H9 (cell line): ENCODE measurements around the gene CFAP61. TPM values are rescaled to one million over a fixed set of nuclear protein-coding genes. Genes with fewer than 3 reads are reported as not detected.

ENCODE experiments used
- DNase-seq: peaks from one replicate; pipeline ENCODE4 v3.0.0-alpha.2; 2017
- H2AFZ ChIP-seq: one replicate; pipeline ENCODE4 v1.6.1; 2013; ENCODE audit warnings: mild to moderate bottlenecking, low read length, control low read depth, moderate library complexity
- H2AK5ac ChIP-seq: 2 replicates; pipeline ENCODE4 v1.6.1; 2013; ENCODE audit warnings: low read length, control low read depth, mixed read lengths; ENCODE audit not compliant: insufficient read length
- H2BK120ac ChIP-seq: one replicate; pipeline ENCODE4 v1.6.1; 2013; ENCODE audit warnings: low read depth, mild to moderate bottlenecking, low read length, control low read depth, inconsistent platforms; ENCODE audit not compliant: poor library complexity, severe bottlenecking
- H2BK12ac ChIP-seq: 2 replicates; pipeline ENCODE4 v1.6.1; 2013; ENCODE audit warnings: low read length, control low read depth, mixed read lengths, low read depth; ENCODE audit not compliant: insufficient read length
- H2BK15ac ChIP-seq: 2 replicates; pipeline ENCODE4 v1.6.1; 2013; ENCODE audit warnings: low read depth, low read length, control low read depth
- H2BK20ac ChIP-seq: one replicate; pipeline ENCODE4 v1.6.1; 2013; ENCODE audit warnings: low read depth, mild to moderate bottlenecking, low read length, control low read depth, inconsistent platforms; ENCODE audit not compliant: poor library complexity, severe bottlenecking
- H2BK5ac ChIP-seq: 2 replicates; pipeline ENCODE4 v1.6.1; 2013; ENCODE audit warnings: low read length, control low read depth, mixed read lengths; ENCODE audit not compliant: insufficient read length
- H3K14ac ChIP-seq: 2 replicates; pipeline ENCODE4 v1.6.1; 2013; ENCODE audit warnings: low read length, control low read depth; ENCODE audit not compliant: insufficient read depth
- H3K18ac ChIP-seq: 2 replicates; pipeline ENCODE4 v1.6.1; 2013; ENCODE audit warnings: low read depth, mild to moderate bottlenecking, mixed read lengths, low read length, control low read depth; ENCODE audit not compliant: insufficient read length
- H3K23ac ChIP-seq: 2 replicates; pipeline ENCODE4 v1.6.1; 2013; ENCODE audit warnings: low read length, control low read depth, mixed read lengths, low read depth; ENCODE audit not compliant: insufficient read length
- H3K23me2 ChIP-seq: 2 replicates; pipeline ENCODE4 v1.6.1; 2013; ENCODE audit warnings: low read depth, mild to moderate bottlenecking, mixed read lengths, low read length, control low read depth; ENCODE audit not compliant: insufficient read length, poor library complexity, severe bottlenecking
- H3K27ac ChIP-seq: 2 replicates; pipeline ENCODE4 v1.5.1; 2013; ENCODE audit warnings: low read length, control low read depth, mixed read lengths, low read depth; ENCODE audit not compliant: insufficient read length
- H3K27me3 ChIP-seq: 2 replicates; pipeline ENCODE4 v1.6.1; 2013; ENCODE audit warnings: low read length, control low read depth, inconsistent platforms; ENCODE audit not compliant: insufficient read depth
- H3K4ac ChIP-seq: 2 replicates; pipeline ENCODE4 v1.6.1; 2013; ENCODE audit warnings: low read depth, mild to moderate bottlenecking, control low read depth, inconsistent platforms, low read length, moderate library complexity
- H3K4me1 ChIP-seq: 2 replicates; pipeline ENCODE4 v1.6.1; 2013; ENCODE audit warnings: low read length, control low read depth, inconsistent platforms; ENCODE audit not compliant: insufficient read depth
- H3K4me2 ChIP-seq: 2 replicates; pipeline ENCODE4 v1.6.1; 2013; ENCODE audit warnings: low read length, control low read depth, mixed read lengths; ENCODE audit not compliant: insufficient read length, insufficient read depth
- H3K56ac ChIP-seq: 2 replicates; pipeline ENCODE4 v1.6.1; 2013; ENCODE audit warnings: low read depth, mild to moderate bottlenecking, mixed read lengths, low read length, control low read depth; ENCODE audit not compliant: insufficient read length
- H3K79me1 ChIP-seq: 2 replicates; pipeline ENCODE4 v1.6.1; 2013; ENCODE audit warnings: low read depth, mild to moderate bottlenecking, moderate library complexity, low read length, control low read depth, inconsistent platforms; ENCODE audit not compliant: insufficient read depth, poor library complexity, severe bottlenecking
- H3K79me2 ChIP-seq: 2 replicates; pipeline ENCODE4 v1.6.1; 2013; ENCODE audit warnings: low read length, control low read depth, inconsistent platforms; ENCODE audit not compliant: insufficient read depth
- H3K9ac ChIP-seq: 2 replicates; pipeline ENCODE4 v1.6.1; 2013; ENCODE audit warnings: low read length, control low read depth, mixed read lengths; ENCODE audit not compliant: insufficient read length; ENCODE audit errors: extremely low read depth
- H3K9me3 ChIP-seq: one replicate; pipeline ENCODE4 v1.6.1; 2013; ENCODE audit warnings: low read depth, low read length, inconsistent platforms; ENCODE audit not compliant: control insufficient read depth
- H3T11ph ChIP-seq: one replicate; pipeline ENCODE4 v1.6.1; 2013; ENCODE audit warnings: mild to moderate bottlenecking, low read length, control low read depth, inconsistent platforms
- H4K20me1 ChIP-seq: one replicate; pipeline ENCODE4 v1.6.1; 2013; ENCODE audit not compliant: control insufficient read depth, insufficient read length, insufficient read depth
- H4K5ac ChIP-seq: 2 replicates; pipeline ENCODE4 v1.6.1; 2013; ENCODE audit warnings: low read depth, mild to moderate bottlenecking, mixed read lengths, low read length, control low read depth; ENCODE audit not compliant: insufficient read length
- H4K8ac ChIP-seq: replicated peaks from 2 replicates; pipeline ENCODE4 v1.6.1; 2013; ENCODE audit warnings: low read length, control low read depth, mixed read lengths, low read depth; ENCODE audit not compliant: insufficient read length
- H4K91ac ChIP-seq: 2 replicates; pipeline ENCODE4 v1.6.1; 2013; ENCODE audit warnings: low read depth, mild to moderate bottlenecking, moderate library complexity, mixed read lengths, low read length, control low read depth; ENCODE audit not compliant: insufficient read length
- H3K27ac Mint-ChIP-seq, 3 experiments: 2 replicates in 2 of 3; 3 replicates in 1 of 3; pipeline ENCODE4 v1.8.0; 2020 to 2021; ENCODE audit warnings: mixed read lengths in 3 of 3, mild to moderate bottlenecking in 1 of 3, moderate library complexity in 1 of 3
- H3K27me3 Mint-ChIP-seq: 2 replicates; pipeline ENCODE4 v1.8.0; 2021; ENCODE audit warnings: low read depth, mild to moderate bottlenecking, moderate library complexity, mixed read lengths
- H3K36me3 Mint-ChIP-seq, 3 experiments: 2 replicates in 2 of 3; 3 replicates in 1 of 3; pipeline ENCODE4 v1.8.0; 2020 to 2021; ENCODE audit warnings: low read depth in 3 of 3, mixed read lengths in 3 of 3; ENCODE audit not compliant: insufficient read depth in 1 of 3
- H3K4me1 Mint-ChIP-seq, 2 experiments: 2 replicates each; pipeline ENCODE4 v1.8.0; 2020; ENCODE audit warnings: mixed read lengths in 2 of 2
- H3K4me3 Mint-ChIP-seq, 2 experiments: 2 replicates in 1 of 2; 3 replicates in 1 of 2; pipeline ENCODE4 v1.8.0; 2020 to 2021; ENCODE audit warnings: mild to moderate bottlenecking in 2 of 2, mixed read lengths in 2 of 2, moderate library complexity in 1 of 2
- H3K9me3 Mint-ChIP-seq, 2 experiments: 2 replicates in 1 of 2; 3 replicates in 1 of 2; pipeline ENCODE4 v1.8.0; 2020; ENCODE audit warnings: mild to moderate bottlenecking in 2 of 2, mixed read lengths in 2 of 2, moderate library complexity in 1 of 2
- WGBS: extraction: QIAGEN DNeasy Blood & Tissue Kit; methylation state at CpG from one replicate; pipeline ENCODE4 v1.1.7; 2013; ENCODE audit warnings: missing lambda C conversion rate, low lambda C conversion rate, mixed read lengths; ENCODE audit not compliant: insufficient read length; ENCODE audit errors: extremely low coverage; 5-methylcytosine and 5-hydroxymethylcytosine counted together
- total RNA-seq: library from RNA; stranded (reverse); gene quantifications from 2 replicates; pipeline ENCODE4 v1.2.1, GENCODE V29; 2021
- TF ChIP-seq, protein P1 (sequence below): fragments of 200-600 bp; sonication (generic); conservative IDR thresholded peaks from 3 replicates; pipeline ENCODE4 v1.8.0; 2021; ENCODE audit warnings: antibody characterized with exemption, mild to moderate bottlenecking

CFAP61 gene
- total RNA-seq, 1 experiment from 2014 or later = 0.44 TPM

- Mint-ChIP-seq H3K27ac (peak overlapping the region in 1 of 3 experiments; percentile 23; a peak in 1 of 7 replicates), H3K9me3 (no peaks in the 10 kb centered on the region), H3K4me3 (no peak overlapping the region), H3K36me3 (no peaks in the 10 kb centered on the region), H3K27me3 (peaks cover 3% of the 10 kb centered on the region; the same call in 1 of the 2 replicates), H3K4me1 (0 out of 4 replicates have a peak, but pooled peaks cover 0 to 3% of the 10 kb centered on the region in 2 experiments)
- no peak overlapping the region for H3K4ac ChIP-seq
- no peak overlapping the region for H4K8ac ChIP-seq
- no peaks in the 10 kb centered on the region for H3K79me2 ChIP-seq
- no peaks in the 10 kb centered on the region for H3K9me3 ChIP-seq
- H4K91ac ChIP-seq = no peak overlapping the region
- no peak overlapping the region for H3K14ac ChIP-seq
- H3K18ac ChIP-seq = no peak overlapping the region
- H2BK15ac ChIP-seq = no peak overlapping the region
- H3K23ac ChIP-seq = no peak overlapping the region
- H3K79me1 ChIP-seq = no peaks in the 10 kb centered on the region
- H4K5ac ChIP-seq = no peak overlapping the region
- H2BK20ac ChIP-seq = no peak overlapping the region
- no peak overlapping the region for H3T11ph ChIP-seq
- H3K27ac ChIP-seq = no peak overlapping the region
- H3K4me2 ChIP-seq = no peak overlapping the region
- no peak overlapping the region for H3K9ac ChIP-seq
- H3K4me1 ChIP-seq = no peaks in the 10 kb centered on the region
- H2AFZ ChIP-seq = no peak overlapping the region
- no peaks in the 10 kb centered on the region for H4K20me1 ChIP-seq
- H3K27me3 ChIP-seq = no peaks in the 10 kb centered on the region
- H2BK12ac ChIP-seq = no peak overlapping the region
- H2BK120ac ChIP-seq = no peak overlapping the region
- H3K56ac ChIP-seq = no peak overlapping the region
- no peak overlapping the region for H2AK5ac ChIP-seq
- TF ChIP-seq, protein P1, sequence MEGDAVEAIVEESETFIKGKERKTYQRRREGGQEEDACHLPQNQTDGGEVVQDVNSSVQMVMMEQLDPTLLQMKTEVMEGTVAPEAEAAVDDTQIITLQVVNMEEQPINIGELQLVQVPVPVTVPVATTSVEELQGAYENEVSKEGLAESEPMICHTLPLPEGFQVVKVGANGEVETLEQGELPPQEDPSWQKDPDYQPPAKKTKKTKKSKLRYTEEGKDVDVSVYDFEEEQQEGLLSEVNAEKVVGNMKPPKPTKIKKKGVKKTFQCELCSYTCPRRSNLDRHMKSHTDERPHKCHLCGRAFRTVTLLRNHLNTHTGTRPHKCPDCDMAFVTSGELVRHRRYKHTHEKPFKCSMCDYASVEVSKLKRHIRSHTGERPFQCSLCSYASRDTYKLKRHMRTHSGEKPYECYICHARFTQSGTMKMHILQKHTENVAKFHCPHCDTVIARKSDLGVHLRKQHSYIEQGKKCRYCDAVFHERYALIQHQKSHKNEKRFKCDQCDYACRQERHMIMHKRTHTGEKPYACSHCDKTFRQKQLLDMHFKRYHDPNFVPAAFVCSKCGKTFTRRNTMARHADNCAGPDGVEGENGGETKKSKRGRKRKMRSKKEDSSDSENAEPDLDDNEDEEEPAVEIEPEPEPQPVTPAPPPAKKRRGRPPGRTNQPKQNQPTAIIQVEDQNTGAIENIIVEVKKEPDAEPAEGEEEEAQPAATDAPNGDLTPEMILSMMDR = no peak
- DNase-seq = no peak
- no peaks in the 10 kb centered on the region for H3K23me2 ChIP-seq
- no CpG with 5 or more reads among the region's 3 CpGs for WGBS
- H2BK5ac ChIP-seq = no peak overlapping the region
Measured at GRCh38 chr20:20297181-20297580, 244.8 kb downstream of the CFAP61 start.
